Measurements from ENCODE around the gene RAP1GAP.

DNA sequence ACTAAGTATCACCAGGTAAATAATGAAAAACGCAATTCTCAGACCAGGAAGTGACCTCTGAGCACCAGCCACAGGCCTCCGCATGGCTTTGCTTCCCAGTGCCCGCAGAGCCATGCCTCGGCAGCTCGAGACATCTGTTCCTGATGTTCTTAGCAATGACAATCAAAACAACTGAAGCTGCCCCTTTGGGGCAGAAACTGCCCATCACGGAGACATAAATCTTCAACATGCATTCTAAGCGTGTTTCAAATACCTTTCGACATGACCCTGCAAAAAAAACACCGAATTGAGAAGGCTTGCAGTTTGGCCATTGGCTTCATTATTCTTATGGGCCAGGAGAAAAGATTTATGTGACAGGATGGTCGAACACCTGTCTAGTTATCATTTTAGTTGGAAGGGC is 5.8 kb upstream of the RAP1GAP start:
- TF ChIP-seq, protein P1, sequence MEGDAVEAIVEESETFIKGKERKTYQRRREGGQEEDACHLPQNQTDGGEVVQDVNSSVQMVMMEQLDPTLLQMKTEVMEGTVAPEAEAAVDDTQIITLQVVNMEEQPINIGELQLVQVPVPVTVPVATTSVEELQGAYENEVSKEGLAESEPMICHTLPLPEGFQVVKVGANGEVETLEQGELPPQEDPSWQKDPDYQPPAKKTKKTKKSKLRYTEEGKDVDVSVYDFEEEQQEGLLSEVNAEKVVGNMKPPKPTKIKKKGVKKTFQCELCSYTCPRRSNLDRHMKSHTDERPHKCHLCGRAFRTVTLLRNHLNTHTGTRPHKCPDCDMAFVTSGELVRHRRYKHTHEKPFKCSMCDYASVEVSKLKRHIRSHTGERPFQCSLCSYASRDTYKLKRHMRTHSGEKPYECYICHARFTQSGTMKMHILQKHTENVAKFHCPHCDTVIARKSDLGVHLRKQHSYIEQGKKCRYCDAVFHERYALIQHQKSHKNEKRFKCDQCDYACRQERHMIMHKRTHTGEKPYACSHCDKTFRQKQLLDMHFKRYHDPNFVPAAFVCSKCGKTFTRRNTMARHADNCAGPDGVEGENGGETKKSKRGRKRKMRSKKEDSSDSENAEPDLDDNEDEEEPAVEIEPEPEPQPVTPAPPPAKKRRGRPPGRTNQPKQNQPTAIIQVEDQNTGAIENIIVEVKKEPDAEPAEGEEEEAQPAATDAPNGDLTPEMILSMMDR (IDR thresholded peaks at IDR 0.05; ENCODE audit: low read depth, low read length, missing input control): no peak
- TF ChIP-seq RAD21 (IDR thresholded peaks at IDR 0.05) (no peak), RXRA (IDR thresholded peaks at IDR 0.05) (no peak), SP1 (IDR thresholded peaks at IDR 0.05) (no peak), YY1 (IDR thresholded peaks at IDR 0.05) (no peak), JUND (IDR thresholded peaks at IDR 0.05) (no peak)
- TF ChIP-seq, protein P2, sequence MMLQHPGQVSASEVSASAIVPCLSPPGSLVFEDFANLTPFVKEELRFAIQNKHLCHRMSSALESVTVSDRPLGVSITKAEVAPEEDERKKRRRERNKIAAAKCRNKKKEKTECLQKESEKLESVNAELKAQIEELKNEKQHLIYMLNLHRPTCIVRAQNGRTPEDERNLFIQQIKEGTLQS (IDR thresholded peaks at IDR 0.05): no peak
- TF ChIP-seq, protein P3, sequence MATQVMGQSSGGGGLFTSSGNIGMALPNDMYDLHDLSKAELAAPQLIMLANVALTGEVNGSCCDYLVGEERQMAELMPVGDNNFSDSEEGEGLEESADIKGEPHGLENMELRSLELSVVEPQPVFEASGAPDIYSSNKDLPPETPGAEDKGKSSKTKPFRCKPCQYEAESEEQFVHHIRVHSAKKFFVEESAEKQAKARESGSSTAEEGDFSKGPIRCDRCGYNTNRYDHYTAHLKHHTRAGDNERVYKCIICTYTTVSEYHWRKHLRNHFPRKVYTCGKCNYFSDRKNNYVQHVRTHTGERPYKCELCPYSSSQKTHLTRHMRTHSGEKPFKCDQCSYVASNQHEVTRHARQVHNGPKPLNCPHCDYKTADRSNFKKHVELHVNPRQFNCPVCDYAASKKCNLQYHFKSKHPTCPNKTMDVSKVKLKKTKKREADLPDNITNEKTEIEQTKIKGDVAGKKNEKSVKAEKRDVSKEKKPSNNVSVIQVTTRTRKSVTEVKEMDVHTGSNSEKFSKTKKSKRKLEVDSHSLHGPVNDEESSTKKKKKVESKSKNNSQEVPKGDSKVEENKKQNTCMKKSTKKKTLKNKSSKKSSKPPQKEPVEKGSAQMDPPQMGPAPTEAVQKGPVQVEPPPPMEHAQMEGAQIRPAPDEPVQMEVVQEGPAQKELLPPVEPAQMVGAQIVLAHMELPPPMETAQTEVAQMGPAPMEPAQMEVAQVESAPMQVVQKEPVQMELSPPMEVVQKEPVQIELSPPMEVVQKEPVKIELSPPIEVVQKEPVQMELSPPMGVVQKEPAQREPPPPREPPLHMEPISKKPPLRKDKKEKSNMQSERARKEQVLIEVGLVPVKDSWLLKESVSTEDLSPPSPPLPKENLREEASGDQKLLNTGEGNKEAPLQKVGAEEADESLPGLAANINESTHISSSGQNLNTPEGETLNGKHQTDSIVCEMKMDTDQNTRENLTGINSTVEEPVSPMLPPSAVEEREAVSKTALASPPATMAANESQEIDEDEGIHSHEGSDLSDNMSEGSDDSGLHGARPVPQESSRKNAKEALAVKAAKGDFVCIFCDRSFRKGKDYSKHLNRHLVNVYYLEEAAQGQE (IDR thresholded peaks at IDR 0.05): no peak
- TF ChIP-seq, protein P4, sequence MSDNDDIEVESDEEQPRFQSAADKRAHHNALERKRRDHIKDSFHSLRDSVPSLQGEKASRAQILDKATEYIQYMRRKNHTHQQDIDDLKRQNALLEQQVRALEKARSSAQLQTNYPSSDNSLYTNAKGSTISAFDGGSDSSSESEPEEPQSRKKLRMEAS (IDR thresholded peaks at IDR 0.05): no peak

Measured in liver (tissue), 3 donors.